Astrocyte (in vitro differentiated cells and primary cell): Measurements from ENCODE around the gene TPO.

ENCODE experiments used
- EZH2 ChIP-seq: IDR thresholded peaks from 2 replicates; pipeline ENCODE4 v1.6.1; 2012; ENCODE audit warnings: mild to moderate bottlenecking, low read length, inconsistent platforms; ENCODE audit not compliant: insufficient read depth
- TF ChIP-seq, protein P1 (sequence below): IDR thresholded peaks from 2 replicates; pipeline ENCODE4 v1.5.1; 2011; ENCODE audit warnings: low read depth, mild to moderate bottlenecking, inconsistent platforms, low read length, moderate library complexity; ENCODE audit not compliant: insufficient read depth

DNA sequence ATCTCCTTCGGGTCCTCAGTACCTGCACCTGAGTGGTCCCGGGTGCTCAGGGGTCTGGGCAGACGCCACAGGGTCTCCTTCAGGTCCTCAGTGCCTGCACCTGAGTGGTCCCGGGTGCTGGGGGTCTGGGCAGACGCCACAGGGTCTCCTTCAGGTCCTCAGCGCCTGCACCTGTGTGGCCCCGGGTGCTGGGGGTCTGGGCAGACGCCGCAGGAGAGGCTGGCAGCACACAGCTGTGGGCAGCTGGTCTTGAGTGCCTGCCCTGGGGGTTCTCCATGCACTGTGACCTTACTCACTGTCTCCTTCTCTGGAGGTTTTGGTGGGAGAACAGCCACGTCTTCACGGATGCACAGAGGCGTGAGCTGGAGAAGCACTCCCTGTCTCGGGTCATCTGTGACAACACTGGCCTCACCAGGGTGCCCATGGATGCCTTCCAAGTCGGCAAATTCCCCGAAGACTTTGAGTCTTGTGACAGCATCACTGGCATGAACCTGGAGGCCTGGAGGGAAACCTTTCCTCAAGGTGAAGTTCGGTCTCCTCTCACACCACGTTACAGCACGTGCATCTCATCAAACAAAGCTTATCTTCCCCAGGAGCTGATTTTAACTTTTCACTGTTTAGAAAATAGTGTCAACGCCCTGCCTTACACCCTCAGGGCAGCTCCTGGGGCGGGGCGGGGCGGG, 82.6 kb downstream of the TPO start:
- TF ChIP-seq, protein P1, sequence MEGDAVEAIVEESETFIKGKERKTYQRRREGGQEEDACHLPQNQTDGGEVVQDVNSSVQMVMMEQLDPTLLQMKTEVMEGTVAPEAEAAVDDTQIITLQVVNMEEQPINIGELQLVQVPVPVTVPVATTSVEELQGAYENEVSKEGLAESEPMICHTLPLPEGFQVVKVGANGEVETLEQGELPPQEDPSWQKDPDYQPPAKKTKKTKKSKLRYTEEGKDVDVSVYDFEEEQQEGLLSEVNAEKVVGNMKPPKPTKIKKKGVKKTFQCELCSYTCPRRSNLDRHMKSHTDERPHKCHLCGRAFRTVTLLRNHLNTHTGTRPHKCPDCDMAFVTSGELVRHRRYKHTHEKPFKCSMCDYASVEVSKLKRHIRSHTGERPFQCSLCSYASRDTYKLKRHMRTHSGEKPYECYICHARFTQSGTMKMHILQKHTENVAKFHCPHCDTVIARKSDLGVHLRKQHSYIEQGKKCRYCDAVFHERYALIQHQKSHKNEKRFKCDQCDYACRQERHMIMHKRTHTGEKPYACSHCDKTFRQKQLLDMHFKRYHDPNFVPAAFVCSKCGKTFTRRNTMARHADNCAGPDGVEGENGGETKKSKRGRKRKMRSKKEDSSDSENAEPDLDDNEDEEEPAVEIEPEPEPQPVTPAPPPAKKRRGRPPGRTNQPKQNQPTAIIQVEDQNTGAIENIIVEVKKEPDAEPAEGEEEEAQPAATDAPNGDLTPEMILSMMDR = no peak
- TF ChIP-seq EZH2 = no peak
